Lung (tissue), 12 donors: ENCODE results near the gene ZNF415. TPM values are rescaled to one million over a fixed set of nuclear protein-coding genes. Genes with fewer than 3 reads are reported as not detected.
A peak's percentile ranks its signal among the peaks of the same experiment; 100 is the strongest.
"Not testable (repeated sequence)": the region's sequence is repeated elsewhere in the genome, so short reads cannot be mapped to it uniquely, and the experiment has no call there.

Source experiments
- ATAC-seq: fragments of 200-7000 bp; cut with Tn5 transposase; one replicate; pipeline ENCODE4 v1.9.1; 2020; ENCODE audit warnings: moderate number of reproducible peaks; ENCODE audit not compliant: insufficient read depth, low FRiP score
- DNase-seq, 3 donors: peaks; one replicate each; pipeline ENCODE4 v3.0.0-alpha.2; 2013 to 2017
- H3K27ac ChIP-seq, 2 donors: one replicate each; pipeline ENCODE4 v1.5.1; 2013; ENCODE audit warnings: mild to moderate bottlenecking in 2 of 2, moderate library complexity in 2 of 2, control low read depth in 1 of 2, inconsistent platforms in 1 of 2, low read depth in 1 of 2, low read length in 1 of 2
- H3K27me3 ChIP-seq, 3 donors: one replicate each; pipeline ENCODE4 v1.5.1; 2013; ENCODE audit warnings: low read length in 2 of 3; ENCODE audit not compliant: control insufficient read depth in 3 of 3, insufficient read depth in 3 of 3
- H3K36me3 ChIP-seq, 4 donors: one replicate each; pipeline ENCODE4 v1.5.1; 2013; ENCODE audit warnings: low read length in 4 of 4, mild to moderate bottlenecking in 1 of 4, moderate library complexity in 1 of 4; ENCODE audit not compliant: control insufficient read depth in 4 of 4, insufficient read depth in 4 of 4
- H3K4me1 ChIP-seq, 5 donors: one replicate each; pipeline ENCODE4 v1.5.1; 2013; ENCODE audit warnings: low read length in 5 of 5, mild to moderate bottlenecking in 2 of 5, moderate library complexity in 1 of 5; ENCODE audit not compliant: control insufficient read depth in 5 of 5, insufficient read depth in 5 of 5
- H3K4me3 ChIP-seq: one replicate; pipeline ENCODE4 v1.5.1; 2013; ENCODE audit warnings: mild to moderate bottlenecking, control low read depth, moderate library complexity
- H3K9ac ChIP-seq, 2 donors: one replicate each; pipeline ENCODE4 v1.5.1; 2013; ENCODE audit warnings: low read length in 2 of 2, control low read depth in 1 of 2; ENCODE audit not compliant: insufficient read depth in 1 of 2
- H3K9me3 ChIP-seq, 4 donors: one replicate each; pipeline ENCODE4 v1.5.1; 2013; ENCODE audit warnings: low read length in 3 of 4, mild to moderate bottlenecking in 1 of 4, moderate library complexity in 1 of 4; ENCODE audit not compliant: control insufficient read depth in 4 of 4, insufficient read depth in 3 of 4
- WGBS, 2 donors: extraction: QIAGEN DNeasy Blood & Tissue Kit; methylation state at CpG; one replicate each; pipeline ENCODE4 v1.1.7; 2013; 5-methylcytosine and 5-hydroxymethylcytosine counted together
- polyA plus RNA-seq, 2 donors: library from polyadenylated mRNA; stranded (reverse); fragments of 200-250 nt; gene quantifications; one replicate each; pipeline ENCODE4 v1.2.1, GENCODE V29; 2013
- total RNA-seq, 2 donors: library from RNA; depleted of rRNA in 1 of 2; stranded (reverse); fragments of >200 nt in 1 of 2; gene quantifications; one replicate each; pipeline ENCODE4 v1.2.1, GENCODE V29; 2014 to 2021
- TF ChIP-seq, protein P1 (sequence below): IDR thresholded peaks from 2 replicates; pipeline ENCODE4 v1.5.1; 2012; ENCODE audit warnings: mild to moderate bottlenecking; ENCODE audit errors: control extremely low read depth, extremely low read depth
- donor health status: control.
- donor health status: control.
- donor health status: Bipolar disorder and iron deficiency.
- donor health status: healthy.
- donor health status: DM: yes; HTN: yes; CAD: no.

Gene ZNF415
- total and polyA plus RNA-seq, 4 donors, result 3.1 to 16.6 (median 3.9) TPM

DNA sequence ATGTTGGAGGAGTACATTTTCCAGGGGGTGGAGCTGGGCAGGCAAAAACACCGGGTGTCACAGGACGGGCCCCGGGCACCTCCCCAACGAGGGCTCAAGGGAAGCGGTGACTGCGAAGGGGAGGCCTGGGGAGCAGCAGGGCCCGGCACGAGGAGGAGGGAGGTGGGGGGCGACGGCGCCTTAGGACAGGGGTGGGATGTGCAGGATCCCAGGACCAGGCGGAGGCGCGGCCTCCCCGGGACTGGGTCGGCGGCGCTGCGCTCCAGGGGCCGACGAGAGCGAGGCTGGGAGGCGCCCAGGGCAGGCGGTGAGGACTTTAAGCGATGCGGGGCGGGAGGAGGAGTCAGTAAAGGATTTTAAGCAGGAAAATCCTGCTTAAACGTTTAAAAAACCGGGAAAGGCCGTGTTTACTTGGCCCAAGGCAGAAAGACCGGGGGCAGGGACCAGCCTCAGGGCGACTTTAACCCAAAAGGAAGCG, 29.9 kb downstream of the ZNF415 start:
- DNase-seq, result peak; percentile 44 to 52 (median 46)
- ATAC-seq, result peak; percentile 15
- H3K4me3 ChIP-seq, result peak overlapping the region; percentile 79
- peaks cover 0 to 7% (median 0%) of the 10 kb centered on the region in 4 donors for H3K9me3 ChIP-seq
- TF ChIP-seq, protein P1, sequence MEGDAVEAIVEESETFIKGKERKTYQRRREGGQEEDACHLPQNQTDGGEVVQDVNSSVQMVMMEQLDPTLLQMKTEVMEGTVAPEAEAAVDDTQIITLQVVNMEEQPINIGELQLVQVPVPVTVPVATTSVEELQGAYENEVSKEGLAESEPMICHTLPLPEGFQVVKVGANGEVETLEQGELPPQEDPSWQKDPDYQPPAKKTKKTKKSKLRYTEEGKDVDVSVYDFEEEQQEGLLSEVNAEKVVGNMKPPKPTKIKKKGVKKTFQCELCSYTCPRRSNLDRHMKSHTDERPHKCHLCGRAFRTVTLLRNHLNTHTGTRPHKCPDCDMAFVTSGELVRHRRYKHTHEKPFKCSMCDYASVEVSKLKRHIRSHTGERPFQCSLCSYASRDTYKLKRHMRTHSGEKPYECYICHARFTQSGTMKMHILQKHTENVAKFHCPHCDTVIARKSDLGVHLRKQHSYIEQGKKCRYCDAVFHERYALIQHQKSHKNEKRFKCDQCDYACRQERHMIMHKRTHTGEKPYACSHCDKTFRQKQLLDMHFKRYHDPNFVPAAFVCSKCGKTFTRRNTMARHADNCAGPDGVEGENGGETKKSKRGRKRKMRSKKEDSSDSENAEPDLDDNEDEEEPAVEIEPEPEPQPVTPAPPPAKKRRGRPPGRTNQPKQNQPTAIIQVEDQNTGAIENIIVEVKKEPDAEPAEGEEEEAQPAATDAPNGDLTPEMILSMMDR, result no peak
- H3K9ac ChIP-seq, result peak overlapping the region; percentile 82 to 97
- 0 to 1% methylated on average over 32 to 33 of the region's 33 CpGs for WGBS, 2 donors
- H3K36me3 ChIP-seq, result peaks cover 0 to 7% (median 4%) of the 10 kb centered on the region in 4 donors
- peak overlapping the region; percentile 95 for H3K27ac ChIP-seq
- H3K4me1 ChIP-seq, result peaks cover 4 to 14% (median 6%) of the 10 kb centered on the region in 5 donors
- H3K27me3 ChIP-seq, result no peaks in the 10 kb centered on the region

GRCh38 chr19:53102206-53102755, 30.4 kb downstream of the ZNF415 start:
- peak overlapping the region; percentile 95 for H3K27ac ChIP-seq
- H3K36me3 ChIP-seq, result peaks cover 0 to 8% (median 3%) of the 10 kb centered on the region in 4 donors
- ATAC-seq, result no peak
- no peaks in the 10 kb centered on the region for H3K27me3 ChIP-seq
- peak overlapping the region; percentile 79 for H3K4me3 ChIP-seq
- H3K9me3 ChIP-seq, result peaks cover 0 to 8% (median 0%) of the 10 kb centered on the region in 4 donors
- 42 to 59% methylated on average over 10 of the region's 10 CpGs for WGBS, 2 donors
- H3K4me1 ChIP-seq, result peaks cover 4 to 14% (median 7%) of the 10 kb centered on the region in 5 donors
- TF ChIP-seq, protein P1, result no peak
- peak in 1 of 3 donors; percentile 21 for DNase-seq
- peak overlapping the region; percentile 82 to 97 for H3K9ac ChIP-seq

DNA sequence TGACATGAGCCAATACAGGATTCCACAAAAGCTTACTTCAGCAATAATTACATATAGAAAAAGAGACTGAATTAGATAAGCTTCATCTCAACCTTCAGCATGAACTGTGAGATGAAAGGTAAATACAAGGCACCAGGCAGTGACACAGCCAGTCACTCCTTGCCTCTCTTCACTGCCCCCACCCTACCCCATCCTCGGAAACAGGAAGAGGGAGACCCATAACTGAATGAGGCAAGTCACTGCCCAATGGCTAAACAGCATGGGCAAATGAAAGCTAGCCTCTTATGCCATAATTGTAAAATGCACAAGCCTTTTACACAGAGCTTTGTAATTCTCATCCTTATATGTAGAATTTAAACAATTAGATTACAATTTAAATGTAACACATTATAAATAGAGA, 31.2 kb downstream of the ZNF415 start:
- WGBS, 2 donors, result 0 to 14% methylated on average over 1 of the region's 1 CpG
- Histone ChIP-seq H3K27ac (no peak overlapping the region), H3K27me3 (no peaks in the 10 kb centered on the region), H3K4me1 (peaks cover 4 to 14% (median 7%) of the 10 kb centered on the region in 5 donors), H3K9ac (peak overlapping the region in 1 of 2 donors; percentile 97), H3K4me3 (no peak overlapping the region), H3K9me3 (peaks cover 0 to 9% (median 0%) of the 10 kb centered on the region in 4 donors), H3K36me3 (peaks cover 0 to 8% (median 3%) of the 10 kb centered on the region in 4 donors)
- ATAC-seq (no peak), DNase-seq (no peak)
- TF ChIP-seq, protein P1, result no peak

DNA sequence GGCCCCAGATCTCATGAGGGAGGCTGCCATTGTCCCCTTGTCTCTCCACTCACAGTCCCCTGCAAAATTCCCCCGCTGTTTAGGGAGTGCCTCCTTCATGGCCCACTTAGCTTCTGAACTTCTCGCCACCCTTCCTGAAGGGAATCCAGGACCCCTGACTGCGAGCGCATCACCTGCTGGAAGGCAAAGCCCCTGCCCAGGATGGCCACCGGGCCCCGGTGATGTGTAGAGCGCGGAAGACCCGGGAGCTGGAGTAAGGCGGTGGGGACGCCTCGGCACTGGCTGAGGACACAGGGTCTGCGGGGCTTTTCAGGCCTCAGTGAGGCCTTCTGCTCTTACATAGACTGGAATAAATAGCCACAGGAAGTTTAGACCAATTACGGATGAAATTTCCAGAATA, 34.1 kb downstream of the ZNF415 start:
- H3K4me1 ChIP-seq, result peaks cover 4 to 15% (median 7%) of the 10 kb centered on the region in 5 donors
- not testable (repeated sequence) for H3K9me3 ChIP-seq, H3K9ac ChIP-seq, ATAC-seq, DNase-seq, H3K27me3 ChIP-seq, H3K4me3 ChIP-seq, H3K27ac ChIP-seq
- 94 to 98% methylated on average over 14 of the region's 14 CpGs for WGBS, 2 donors
- H3K36me3 ChIP-seq, result peaks cover 0 to 12% (median 3%) of the 10 kb centered on the region in 4 donors

GRCh38 chr19:53096982-53097690, 35.6 kb downstream of the ZNF415 start:
- not testable (repeated sequence) for H3K9me3 ChIP-seq, DNase-seq, H3K9ac ChIP-seq, H3K27ac ChIP-seq, H3K27me3 ChIP-seq, ATAC-seq, H3K4me3 ChIP-seq
- Histone ChIP-seq H3K36me3 (peaks cover 0 to 12% (median 3%) of the 10 kb centered on the region in 4 donors), H3K4me1 (peaks cover under 1 to 15% (median 6%) of the 10 kb centered on the region in 5 donors)
- 86 to 91% methylated on average over 4 of the region's 10 CpGs for WGBS, 2 donors
